Muscle layer of colon (tissue), 2 donors: ENCODE measurements around the gene COX11.

Source experiments
- H3K27ac ChIP-seq: one replicate; pipeline ENCODE4 v1.7.0; 2013; ENCODE audit warnings: low read depth, mild to moderate bottlenecking, low read length, moderate library complexity
- H3K27me3 ChIP-seq, 2 donors: one replicate each; pipeline ENCODE4 v1.7.0; 2013; ENCODE audit warnings: low read length in 2 of 2, mild to moderate bottlenecking in 2 of 2; ENCODE audit not compliant: insufficient read depth in 2 of 2, control insufficient read depth in 1 of 2
- H3K36me3 ChIP-seq: one replicate; pipeline ENCODE4 v1.7.0; 2013; ENCODE audit warnings: mild to moderate bottlenecking, low read length; ENCODE audit not compliant: insufficient read depth
- H3K4me1 ChIP-seq: one replicate; pipeline ENCODE4 v1.7.0; 2013; ENCODE audit warnings: mild to moderate bottlenecking, low read length; ENCODE audit not compliant: insufficient read depth
- H3K4me3 ChIP-seq, 2 donors: one replicate each; pipeline ENCODE4 v1.7.0; 2013; ENCODE audit warnings: low read length in 2 of 2, low read depth in 1 of 2, mild to moderate bottlenecking in 1 of 2, moderate library complexity in 1 of 2
- H3K9ac ChIP-seq: one replicate; pipeline ENCODE4 v1.7.0; 2013; ENCODE audit warnings: low read length
- H3K9me3 ChIP-seq: one replicate; pipeline ENCODE4 v1.7.0; 2013; ENCODE audit warnings: mild to moderate bottlenecking, low read length
- donor health status: abdominal sarcoma.
- donor health status: Adenocarcinoma of cecum.

The COX11 gene

DNA sequence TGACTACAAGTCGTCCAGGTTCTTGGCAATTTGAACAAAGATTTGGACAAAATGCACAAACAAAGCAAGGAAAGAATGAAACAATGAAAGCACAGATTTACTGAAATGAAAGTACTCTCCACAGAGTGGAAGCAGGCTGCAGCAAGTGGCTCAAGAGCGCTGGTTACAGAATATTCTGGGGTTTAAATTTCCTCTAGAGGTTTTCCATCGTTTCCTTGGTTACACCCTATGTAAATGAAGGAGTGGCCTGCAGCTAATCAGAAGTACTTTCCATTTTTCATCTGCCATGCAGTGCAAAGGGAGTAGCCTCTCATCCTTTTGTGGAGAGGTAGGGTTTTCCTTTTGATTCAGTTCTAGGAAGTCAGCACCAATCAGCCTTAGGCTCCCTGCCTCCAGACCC lies 11.9 kb upstream of the COX11 start:
- Histone ChIP-seq H3K9ac (no peak overlapping the region), H3K27ac (no peak overlapping the region), H3K4me3 (no peak overlapping the region), H3K4me1 (peaks cover 5% of the 10 kb centered on the region), H3K27me3 (no peaks in the 10 kb centered on the region), H3K36me3 (no peaks in the 10 kb centered on the region), H3K9me3 (no peaks in the 10 kb centered on the region)

DNA sequence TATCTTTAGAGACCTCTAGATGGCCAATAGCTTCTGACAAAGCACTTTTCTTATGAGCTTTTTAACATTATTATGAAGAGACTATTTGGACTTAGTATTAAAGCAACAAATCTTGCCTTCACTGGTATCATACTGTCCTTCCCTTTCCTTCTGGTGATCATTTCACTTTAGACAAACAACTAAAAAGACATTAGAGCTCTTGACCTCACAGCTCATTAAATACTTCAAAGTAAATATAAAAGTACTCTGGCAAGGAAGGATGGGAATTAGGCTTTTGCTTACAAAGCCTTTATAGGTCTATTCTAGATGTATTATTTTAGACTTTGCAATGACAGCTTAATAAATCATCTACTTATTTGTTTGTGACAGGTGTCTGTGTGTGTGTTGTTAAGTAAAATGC lies 11.2 kb upstream of the COX11 start:
- no peaks in the 10 kb centered on the region for H3K9me3 ChIP-seq
- no peaks in the 10 kb centered on the region for H3K36me3 ChIP-seq
- H3K4me3 ChIP-seq = no peak overlapping the region
- no peak overlapping the region for H3K27ac ChIP-seq
- H3K9ac ChIP-seq = no peak overlapping the region
- peaks cover 5% of the 10 kb centered on the region for H3K4me1 ChIP-seq
- no peaks in the 10 kb centered on the region for H3K27me3 ChIP-seq

DNA sequence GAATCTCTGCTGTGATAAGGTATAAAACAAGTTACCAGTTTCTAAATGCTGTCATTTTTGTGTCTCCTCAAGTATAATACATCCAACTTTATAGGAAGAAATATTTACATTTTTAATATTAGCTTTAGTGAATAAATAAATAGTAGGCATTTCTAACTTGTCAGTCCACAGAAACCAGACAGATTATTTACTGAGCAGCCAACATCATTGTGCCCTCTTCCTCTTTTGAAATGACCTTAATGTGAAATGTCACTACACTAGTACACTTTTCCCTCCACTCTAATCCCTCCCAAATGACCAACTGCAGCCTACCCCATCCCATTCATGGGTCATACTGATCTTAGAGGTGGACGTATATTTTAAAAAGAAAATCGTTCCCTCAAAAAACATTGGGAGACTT lies 9.3 kb upstream of the COX11 start:
- H3K4me3 ChIP-seq = no peak overlapping the region
- no peaks in the 10 kb centered on the region for H3K27me3 ChIP-seq
- H3K27ac ChIP-seq = no peak overlapping the region
- H3K4me1 ChIP-seq = peaks cover 3% of the 10 kb centered on the region
- no peaks in the 10 kb centered on the region for H3K9me3 ChIP-seq
- H3K9ac ChIP-seq = no peak overlapping the region
- no peaks in the 10 kb centered on the region for H3K36me3 ChIP-seq

DNA sequence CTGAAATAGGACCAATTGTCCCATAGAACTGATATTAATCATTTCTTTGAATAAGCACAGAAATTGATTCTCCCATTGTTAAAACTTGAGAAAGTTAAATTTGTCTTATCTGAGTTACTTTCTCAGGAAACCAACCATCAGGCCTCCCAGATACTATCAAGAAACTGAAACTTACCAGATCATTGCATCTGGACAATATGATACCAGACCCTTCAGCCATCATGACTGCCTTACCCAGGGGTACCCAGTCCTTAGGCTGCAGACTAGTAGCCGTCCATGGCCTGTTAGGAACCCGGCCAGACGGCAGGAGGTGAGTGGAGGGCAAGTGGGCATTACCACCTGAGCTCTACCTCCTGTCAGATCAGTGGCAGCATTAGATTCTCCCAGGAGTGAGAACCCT lies 7.9 kb upstream of the COX11 start:
- H3K27me3 ChIP-seq = no peaks in the 10 kb centered on the region
- H3K27ac ChIP-seq = no peak overlapping the region
- no peak overlapping the region for H3K9ac ChIP-seq
- no peaks in the 10 kb centered on the region for H3K4me1 ChIP-seq
- no peaks in the 10 kb centered on the region for H3K9me3 ChIP-seq
- H3K36me3 ChIP-seq = no peaks in the 10 kb centered on the region
- H3K4me3 ChIP-seq = no peak overlapping the region

DNA sequence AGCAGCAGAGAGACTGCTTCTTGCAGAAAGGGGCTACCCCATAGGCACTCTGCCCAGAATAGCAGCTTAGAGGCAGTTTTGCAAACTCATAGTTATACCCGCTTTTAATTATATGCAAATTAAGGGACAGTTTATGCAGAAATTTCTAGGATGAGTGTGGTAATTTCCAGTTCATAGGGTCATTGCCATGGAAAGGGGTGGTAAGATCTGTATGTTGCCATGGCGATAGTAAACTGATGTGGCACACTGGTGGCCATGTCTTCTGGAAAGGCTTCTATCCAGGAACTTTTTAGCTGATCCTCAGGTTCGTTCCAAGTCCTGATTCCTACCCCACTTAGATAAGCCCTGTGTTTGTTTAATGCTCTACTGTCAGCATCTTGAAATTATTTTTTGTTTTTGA lies 6.3 kb upstream of the COX11 start:
- no peak overlapping the region for H3K27ac ChIP-seq
- no peaks in the 10 kb centered on the region for H3K9me3 ChIP-seq
- no peaks in the 10 kb centered on the region for H3K27me3 ChIP-seq
- H3K4me3 ChIP-seq = no peak overlapping the region
- H3K4me1 ChIP-seq = peaks cover 5% of the 10 kb centered on the region
- no peaks in the 10 kb centered on the region for H3K36me3 ChIP-seq
- no peak overlapping the region for H3K9ac ChIP-seq

DNA sequence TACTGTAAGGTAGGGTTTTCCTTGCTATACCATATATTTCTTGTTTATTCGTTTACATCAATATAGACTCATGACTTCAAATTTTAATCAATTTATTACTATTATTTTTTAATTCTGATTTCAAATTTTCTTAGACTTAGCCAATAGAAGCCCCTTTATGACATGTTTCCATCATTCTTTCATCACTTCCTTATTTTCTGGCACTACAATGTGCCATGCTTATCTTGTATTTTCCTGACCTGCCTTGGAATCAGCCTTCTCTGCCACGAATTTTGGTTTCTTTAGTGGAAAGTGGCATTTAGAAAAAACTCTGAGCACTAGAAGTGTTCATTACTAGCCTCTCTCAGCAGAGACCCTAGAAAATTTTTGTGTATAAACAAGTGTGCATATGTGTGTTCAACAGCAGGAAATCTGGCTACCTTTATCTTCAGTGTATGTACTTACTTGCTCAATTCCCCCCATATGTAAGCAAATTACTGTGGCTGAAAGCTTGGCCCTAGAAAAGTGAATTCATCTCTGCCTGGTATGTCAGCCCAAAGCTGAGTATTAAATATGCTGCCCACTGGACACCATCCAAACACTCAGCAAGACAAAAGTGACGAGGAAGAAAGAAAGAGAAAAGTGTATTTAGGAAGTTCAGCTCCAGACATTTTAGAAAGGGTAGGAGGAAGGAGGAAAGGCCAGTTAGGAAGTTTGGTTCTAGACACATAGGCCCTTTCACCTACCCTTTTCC lies 4.1 kb upstream of the COX11 start:
- H3K4me3 ChIP-seq = no peak overlapping the region
- no peaks in the 10 kb centered on the region for H3K27me3 ChIP-seq
- H3K36me3 ChIP-seq = no peaks in the 10 kb centered on the region
- no peak overlapping the region for H3K27ac ChIP-seq
- H3K4me1 ChIP-seq = peaks cover 8% of the 10 kb centered on the region
- no peaks in the 10 kb centered on the region for H3K9me3 ChIP-seq
- no peak overlapping the region for H3K9ac ChIP-seq

DNA sequence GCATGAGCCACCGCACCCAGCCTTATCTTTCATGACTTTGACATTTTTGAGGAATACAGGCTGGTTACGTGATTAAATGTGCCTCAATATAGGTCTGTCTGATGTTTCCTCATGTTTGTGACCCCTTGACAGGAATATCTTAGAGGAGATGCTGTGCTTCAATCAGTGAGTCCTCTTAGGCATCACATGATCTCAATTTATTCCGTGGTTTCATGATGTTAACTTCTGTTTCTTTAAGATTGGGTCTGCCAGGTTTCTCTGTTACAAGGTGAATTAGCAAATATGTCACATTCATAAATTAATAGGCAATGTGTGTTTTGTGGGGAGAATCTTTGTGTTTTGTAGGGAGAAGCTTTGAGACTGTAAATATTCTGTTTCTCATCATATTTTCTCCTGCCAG lies 3.4 kb upstream of the COX11 start:
- Histone ChIP-seq H3K4me1 (peaks cover 12% of the 10 kb centered on the region), H3K9ac (no peak overlapping the region), H3K27ac (no peak overlapping the region), H3K27me3 (no peaks in the 10 kb centered on the region), H3K4me3 (no peak overlapping the region), H3K9me3 (no peaks in the 10 kb centered on the region), H3K36me3 (no peaks in the 10 kb centered on the region)

DNA sequence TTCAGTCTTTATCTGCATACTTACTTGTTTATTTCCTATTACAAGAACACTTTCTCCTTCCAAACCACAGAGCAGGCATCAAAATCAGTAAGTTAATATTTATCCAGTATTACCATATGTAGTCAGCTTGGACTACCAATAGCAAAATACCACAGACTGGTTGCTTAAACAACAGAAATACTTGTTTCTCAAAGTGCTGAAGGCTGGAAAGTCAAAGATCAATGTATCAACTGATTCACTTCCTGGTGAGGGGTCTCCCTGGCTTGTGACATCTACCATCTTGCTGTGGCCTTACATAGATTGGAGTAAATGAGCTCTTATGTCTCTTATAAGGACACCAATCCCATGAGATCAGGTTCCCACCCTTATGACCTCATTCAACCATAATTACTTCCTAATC lies 2.7 kb upstream of the COX11 start:
- H3K36me3 ChIP-seq = no peaks in the 10 kb centered on the region

DNA sequence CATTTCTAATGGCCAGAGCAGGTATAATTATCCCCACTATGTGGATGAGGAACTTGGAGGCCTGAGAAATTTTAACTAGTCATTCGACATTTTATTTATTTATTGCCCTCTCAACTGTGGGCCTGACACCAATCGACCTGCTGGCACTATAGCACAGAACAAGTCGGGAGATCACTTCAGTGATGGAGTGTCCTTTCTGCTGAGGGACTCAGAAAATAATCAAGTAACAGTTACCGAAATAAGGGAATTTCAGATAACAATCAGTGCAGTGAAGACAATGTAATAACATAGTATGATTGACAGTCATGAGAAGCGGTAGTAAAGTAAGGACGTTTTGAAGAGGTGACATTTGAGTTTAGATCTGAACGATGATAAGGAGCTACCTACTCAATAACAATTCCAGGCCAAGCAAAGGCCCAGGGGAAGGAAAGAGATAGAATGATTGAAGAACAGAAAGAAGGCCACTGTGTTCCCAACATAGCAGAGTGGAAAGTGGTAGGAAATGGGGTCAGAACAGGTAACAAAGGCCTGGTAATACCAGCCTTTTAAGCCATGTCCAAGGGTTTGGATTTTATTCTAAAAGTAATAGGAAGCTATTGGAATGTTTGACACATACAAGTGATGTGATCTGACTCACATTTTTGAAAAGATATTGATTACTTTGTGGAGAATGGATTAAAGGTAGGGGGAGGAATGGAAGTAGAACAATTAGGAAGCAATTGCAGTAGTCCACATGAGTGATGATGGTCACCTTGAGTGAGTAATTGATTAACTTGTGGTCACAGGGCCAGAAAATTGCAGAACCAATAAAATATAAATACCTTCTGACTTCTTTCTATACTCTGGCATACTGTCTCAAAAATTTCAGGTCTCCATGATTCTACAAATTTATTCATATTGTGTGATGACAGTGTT lies 1.5 kb upstream of the COX11 start:
- Histone ChIP-seq H3K4me1 (peaks cover 13% of the 10 kb centered on the region), H3K9ac (peak overlapping the region; percentile 56), H3K9me3 (no peaks in the 10 kb centered on the region), H3K36me3 (peaks cover under 1% of the 10 kb centered on the region), H3K27ac (peak overlapping the region; percentile 92), H3K27me3 (no peaks in the 10 kb centered on the region), H3K4me3 (peak overlapping the region in 1 of 2 donors; percentile 96)

More for the DNA sequence above, 2.7 kb upstream of the COX11 start:
- no peaks in the 10 kb centered on the region for H3K27me3 ChIP-seq
- no peak overlapping the region for H3K27ac ChIP-seq
- no peaks in the 10 kb centered on the region for H3K9me3 ChIP-seq
- H3K4me3 ChIP-seq = no peak overlapping the region
- H3K9ac ChIP-seq = no peak overlapping the region
- peaks cover 13% of the 10 kb centered on the region for H3K4me1 ChIP-seq

DNA sequence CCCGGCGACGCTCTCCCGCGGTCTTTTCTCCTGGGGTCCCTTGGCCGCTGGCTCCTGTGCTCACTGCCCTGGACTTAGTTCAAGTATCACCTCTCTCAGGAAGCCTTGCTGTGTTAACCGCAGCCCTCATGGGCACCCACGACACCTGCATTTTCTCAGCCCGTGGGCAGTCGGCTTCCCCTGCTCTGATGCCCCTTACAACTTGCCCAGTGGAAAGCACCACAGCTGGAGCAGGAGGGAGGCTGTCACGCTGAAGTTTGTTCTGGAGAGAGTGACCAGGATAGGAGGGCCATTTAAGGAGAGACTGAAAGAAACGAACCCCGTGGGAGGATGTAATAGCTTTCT lies 506 bp upstream of the COX11 start:
- H3K9ac ChIP-seq = peak overlapping the region; percentile 56
- H3K36me3 ChIP-seq = peaks cover 9% of the 10 kb centered on the region
- H3K9me3 ChIP-seq = no peaks in the 10 kb centered on the region
- peaks cover 13% of the 10 kb centered on the region for H3K4me1 ChIP-seq
- H3K4me3 ChIP-seq = peak overlapping the region; percentile 85 to 96
- H3K27ac ChIP-seq = peak overlapping the region; percentile 92
- H3K27me3 ChIP-seq = no peaks in the 10 kb centered on the region

DNA sequence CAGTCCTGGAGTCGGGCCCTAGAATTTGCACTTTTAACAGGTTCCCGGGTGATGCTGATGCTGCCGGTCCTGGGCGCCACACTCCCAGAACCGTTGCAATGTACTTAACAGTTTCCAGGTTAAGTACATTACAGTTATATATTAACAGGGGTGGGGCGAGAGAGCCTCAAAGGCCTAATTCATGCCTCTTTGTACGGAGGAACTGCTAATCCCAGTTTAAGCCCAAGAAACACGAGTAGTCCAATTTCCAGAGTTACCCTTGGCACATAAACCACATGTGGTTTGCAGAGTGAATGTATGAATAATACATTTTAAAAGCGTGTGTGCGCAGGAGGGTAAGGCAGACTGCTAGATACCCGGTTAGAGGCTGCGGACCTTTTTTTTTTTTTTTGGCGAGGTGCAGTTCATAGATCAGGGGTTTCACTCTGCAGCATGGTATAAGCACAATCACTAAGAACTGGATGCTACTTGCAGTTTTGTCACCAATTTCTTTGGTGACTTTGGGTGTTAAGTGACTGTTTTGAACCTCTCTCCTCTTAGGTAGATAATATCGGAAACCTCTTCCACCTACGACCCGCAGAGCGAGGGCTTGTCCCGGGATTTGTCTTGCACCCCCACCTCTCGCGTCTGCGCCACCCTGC lies 713 bp downstream of the COX11 start:
- Histone ChIP-seq H3K4me3 (peak overlapping the region; percentile 85 to 96), H3K4me1 (peaks cover 13% of the 10 kb centered on the region), H3K9ac (peak overlapping the region; percentile 56), H3K9me3 (no peaks in the 10 kb centered on the region), H3K27me3 (no peaks in the 10 kb centered on the region), H3K36me3 (peaks cover 18% of the 10 kb centered on the region), H3K27ac (peak overlapping the region; percentile 74)
